Measurements from ENCODE around the gene BTBD2. TPM values are rescaled to one million over a fixed set of nuclear protein-coding genes. Genes with fewer than 3 reads are reported as not detected.

The BTBD2 gene
- 61.4 TPM for total RNA-seq
- long read RNA-seq, partial matches to known transcripts: 45 of 67 reads
- long read RNA-seq, other reads (novel, unspliced or antisense): 16 of 67 reads

DNA sequence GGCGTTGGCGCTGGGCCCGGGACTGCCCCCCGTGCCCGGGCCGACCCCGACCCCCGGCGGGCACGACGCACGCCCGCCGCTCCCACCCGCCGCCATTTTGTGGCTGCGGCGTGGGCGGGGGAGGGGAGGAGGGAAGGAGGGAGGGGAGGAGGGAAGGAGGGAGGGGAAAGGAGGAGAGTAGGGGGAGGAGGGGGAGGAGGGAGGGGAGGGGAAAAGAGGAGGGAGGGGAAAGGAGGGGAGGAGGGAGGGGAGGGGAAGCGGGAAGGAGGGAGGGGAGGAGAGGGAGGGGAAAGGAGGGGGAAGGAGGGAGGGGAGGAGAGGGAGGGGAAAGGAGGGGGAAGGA is at the start of gene BTBD2:
Gene BTBD2 (minus strand): TSS at position 107 of the 343 bp plus-strand sequence. CDS start 11 bp downstream, at position 96.
- no peak for DNase-seq (ENCODE audit: low spot score)

DNA sequence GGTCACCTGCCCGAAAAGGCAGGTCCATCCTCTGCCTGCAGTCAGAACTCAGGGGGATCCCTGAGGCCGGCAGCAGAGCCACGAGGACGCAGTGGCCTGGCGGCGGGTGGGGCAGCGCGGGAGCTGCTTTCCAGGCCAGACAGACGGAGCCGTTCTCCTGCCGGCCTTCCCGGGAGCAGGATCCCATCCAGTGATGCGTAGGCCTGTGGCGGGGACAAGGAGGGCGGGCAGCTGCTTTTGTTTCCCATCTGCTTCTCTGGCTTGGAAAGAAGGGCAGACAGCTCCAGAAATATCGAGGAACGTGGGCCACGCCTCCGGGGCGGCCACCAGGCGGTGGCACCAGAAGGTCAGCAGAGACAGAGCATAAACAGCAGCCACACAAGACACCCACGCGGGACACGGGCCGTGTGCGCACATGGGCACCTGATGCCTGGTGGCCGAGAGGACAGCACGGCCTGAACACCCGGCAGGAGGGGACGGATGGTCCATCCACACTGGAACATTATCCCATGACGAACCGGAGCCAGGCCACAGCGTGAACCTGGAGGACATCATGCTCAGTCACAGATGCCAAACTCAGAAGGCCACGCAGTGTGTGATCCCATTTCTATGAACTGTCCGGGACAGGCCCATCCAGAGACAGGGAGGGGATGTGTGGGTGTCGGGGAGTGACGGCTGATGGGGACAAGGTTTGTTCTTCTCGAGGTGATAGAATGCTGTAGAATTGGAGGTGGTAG is 49.4 kb upstream of the BTBD2 start:
- DNase-seq (ENCODE audit: low spot score): no peak

- DNase-seq (ENCODE audit: low spot score): no peak
Observed at GRCh38 chr19:2064395-2064787, 48.9 kb upstream of the BTBD2 start.

DNA sequence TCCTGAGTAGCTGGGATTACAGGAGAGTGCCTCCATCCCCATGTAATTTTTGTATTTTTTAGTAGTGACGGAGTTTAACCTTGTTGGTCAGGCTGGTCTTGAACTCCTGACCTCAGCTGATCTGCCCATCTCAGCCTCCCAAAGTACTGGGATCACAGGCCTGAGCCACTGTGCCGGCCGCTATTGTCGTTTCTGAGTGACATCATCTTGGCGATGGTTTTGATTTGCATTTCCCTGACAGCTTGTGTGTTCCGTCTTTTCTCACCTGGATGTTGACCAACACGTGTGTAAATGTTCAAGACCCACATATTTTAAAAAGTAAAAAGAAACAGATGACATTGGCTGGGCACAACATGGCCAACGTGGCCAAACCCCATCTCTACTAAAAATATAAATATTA is 48.3 kb upstream of the BTBD2 start:
- no peak for DNase-seq (ENCODE audit: low spot score)

GRCh38 chr19:2062770-2063169 is 47.3 kb upstream of the BTBD2 start:
- DNase-seq (ENCODE audit: low spot score): no peak

GRCh38 chr19:2062389-2062729 is 46.8 kb upstream of the BTBD2 start:
- DNase-seq (ENCODE audit: low spot score): no peak

DNA sequence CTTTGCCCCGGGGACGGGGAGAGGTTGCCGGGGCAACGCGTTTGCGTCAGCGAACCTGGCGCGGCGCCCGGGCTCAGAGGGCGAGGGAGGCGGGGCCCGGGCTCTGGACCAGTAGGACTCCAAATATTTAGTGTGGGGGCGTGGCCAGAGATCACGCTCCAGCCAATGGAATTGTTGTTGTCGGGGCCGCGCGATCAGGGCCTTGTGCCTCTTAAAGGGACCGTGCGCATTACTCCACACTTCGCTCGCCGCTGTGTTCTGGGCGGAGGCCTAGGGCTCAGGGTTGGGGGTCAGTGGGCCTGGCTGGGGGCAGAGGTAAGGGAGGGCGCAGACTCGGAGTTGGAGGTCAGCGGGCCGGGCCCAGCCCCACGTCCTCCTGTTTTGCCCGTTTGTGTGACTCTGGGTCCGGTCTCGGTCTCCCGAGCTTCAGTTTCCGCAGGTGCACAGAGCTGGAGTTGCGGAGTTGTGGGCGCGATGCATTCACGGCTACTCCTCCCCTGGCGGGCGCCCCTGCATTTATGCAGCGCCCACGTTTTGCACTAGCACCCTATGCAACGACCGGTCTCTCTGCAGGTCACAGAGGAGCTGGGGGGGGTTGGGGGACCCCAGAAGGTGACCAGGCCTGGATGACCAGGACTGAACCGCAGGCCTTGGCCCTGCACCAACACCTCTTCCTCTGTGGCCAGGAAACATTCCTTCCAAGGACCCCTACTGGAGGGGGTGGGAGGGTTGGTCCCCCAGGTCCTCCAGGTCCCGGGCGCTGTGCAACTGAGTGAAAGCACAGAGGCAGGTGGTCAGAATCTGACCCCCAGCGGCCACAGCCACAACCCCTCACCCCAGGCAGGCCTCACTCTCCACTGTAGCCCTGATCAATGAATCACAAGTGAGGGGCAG is 46.2 kb upstream of the BTBD2 start:
- peak; percentile 100 for DNase-seq (ENCODE audit: low spot score)

DNA sequence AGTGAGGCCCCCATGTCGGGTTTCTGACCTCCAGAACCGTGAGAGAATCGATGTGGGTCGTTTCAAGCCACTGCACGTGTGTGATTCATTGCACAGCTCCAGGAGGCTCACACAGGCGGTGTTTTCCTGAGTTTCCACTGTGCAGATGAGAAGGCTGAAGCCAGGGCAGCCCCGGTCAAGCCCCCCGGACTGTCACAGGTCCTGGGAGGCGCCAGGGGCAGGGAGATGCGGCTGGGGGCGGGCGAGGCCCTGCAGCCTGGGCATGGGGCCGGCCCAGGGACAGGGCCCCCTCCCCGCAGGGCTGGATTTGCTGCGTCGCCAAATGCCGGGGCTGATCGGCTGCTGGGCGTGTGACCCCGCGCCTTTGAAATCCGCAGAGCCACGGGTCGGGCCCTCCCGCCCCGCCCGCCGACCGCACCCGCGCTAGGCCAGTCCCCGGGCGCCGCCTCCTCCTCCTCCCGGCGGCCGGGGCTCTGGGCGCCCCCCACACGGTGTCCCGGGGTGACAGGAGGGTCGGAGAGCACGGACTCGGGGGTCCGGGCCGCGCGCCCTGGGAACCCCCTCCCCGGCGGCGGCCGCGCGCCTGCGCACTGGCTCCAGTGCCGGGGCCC is 45.5 kb upstream of the BTBD2 start:
- no peak for DNase-seq (ENCODE audit: low spot score)

- DNase-seq (ENCODE audit: low spot score): no peak
Observed at GRCh38 chr19:2059422-2060201, 44.1 kb upstream of the BTBD2 start.

DNA sequence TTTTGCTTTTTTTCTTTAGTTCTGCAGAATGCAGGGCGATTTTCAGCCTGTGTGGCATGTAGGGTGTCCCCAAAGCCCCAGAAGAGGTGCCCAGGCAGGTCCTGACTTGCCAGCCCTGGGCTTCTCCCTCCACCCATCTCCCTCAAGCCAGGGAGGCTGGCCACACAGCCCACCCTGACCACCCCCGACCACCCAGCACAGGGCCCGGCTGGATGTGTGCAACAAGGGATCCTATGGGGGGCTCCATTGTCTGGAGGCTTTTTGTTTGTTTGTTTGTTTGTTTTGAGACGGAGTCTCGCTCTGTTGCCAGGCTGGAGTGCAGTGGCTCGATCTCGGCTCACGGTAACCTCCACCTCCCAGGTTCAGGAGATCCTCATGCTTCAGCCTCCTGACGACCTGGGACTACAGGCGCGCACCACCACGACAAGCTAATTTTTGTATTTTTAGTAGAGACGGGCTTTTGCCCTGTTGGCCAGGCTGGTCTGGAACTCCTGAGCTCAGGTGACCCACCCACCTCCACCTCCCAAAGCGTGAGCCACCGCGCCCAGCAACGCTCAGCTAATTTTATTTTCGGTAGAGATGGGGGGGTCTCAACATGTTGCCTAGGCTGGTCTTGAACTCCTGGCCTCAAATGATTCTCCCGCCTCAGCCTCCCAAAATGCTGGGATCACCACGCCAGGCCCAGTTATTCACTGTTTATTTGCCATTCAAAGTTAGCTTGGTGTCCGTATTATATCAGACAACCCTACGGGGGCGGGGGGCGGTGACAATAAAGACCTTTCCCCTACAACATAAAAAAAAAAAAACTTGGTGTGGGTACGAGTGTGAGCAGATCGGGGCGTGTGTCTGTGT is 43.3 kb upstream of the BTBD2 start:
- DNase-seq (ENCODE audit: low spot score): no peak

- no peak for DNase-seq (ENCODE audit: low spot score)
Observed at GRCh38 chr19:2057484-2058469, 42.3 kb upstream of the BTBD2 start.

GRCh38 chr19:2056837-2057192 is 41.3 kb upstream of the BTBD2 start:
- DNase-seq (ENCODE audit: low spot score): no peak

GRCh38 chr19:2055931-2056836 is 40.7 kb upstream of the BTBD2 start:
- DNase-seq (ENCODE audit: low spot score): no peak

- DNase-seq (ENCODE audit: low spot score): no peak
Observed at GRCh38 chr19:2054763-2055162, 39.2 kb upstream of the BTBD2 start.

DNA sequence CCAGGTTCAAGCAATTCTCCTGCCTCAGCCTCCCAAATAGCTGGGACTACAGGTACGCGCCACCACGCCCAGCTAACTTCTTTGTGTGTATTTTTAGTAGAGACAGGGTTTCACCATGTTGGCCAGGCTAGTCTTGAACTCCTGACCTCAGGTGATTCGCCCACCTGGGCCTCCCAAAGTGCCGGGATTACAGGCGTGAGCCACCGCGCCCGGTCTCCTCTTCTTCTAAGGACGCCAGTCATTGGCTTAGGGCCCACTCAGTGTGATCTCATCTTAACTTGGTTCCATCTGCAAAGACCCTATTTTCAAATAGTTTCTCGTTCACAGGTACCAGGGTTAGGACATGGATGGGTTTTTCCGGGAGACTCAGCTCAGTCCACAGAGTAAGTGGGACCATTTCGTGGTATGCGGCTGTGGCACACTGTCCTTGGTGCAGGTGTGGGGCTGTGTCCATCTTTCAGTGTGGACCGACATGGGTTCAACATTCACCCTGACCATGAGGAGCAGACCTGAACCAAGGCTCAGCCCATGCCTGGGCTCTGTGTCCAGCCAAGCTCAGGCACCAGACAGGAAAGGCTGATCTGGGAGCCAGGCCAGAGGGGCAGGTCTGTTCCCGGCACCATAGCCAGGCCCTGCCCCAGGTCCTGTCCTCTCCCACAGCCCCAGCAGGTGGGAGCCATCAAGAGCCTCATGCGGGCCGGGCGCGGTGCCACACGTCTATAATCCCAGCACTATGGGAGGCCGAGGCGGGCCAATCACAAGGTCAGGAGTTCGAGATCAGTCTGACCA is 38.3 kb upstream of the BTBD2 start:
- DNase-seq (ENCODE audit: low spot score): no peak

GRCh38 chr19:2051773-2052704 is 36.5 kb upstream of the BTBD2 start:
- no peak for DNase-seq (ENCODE audit: low spot score)
